ENCODE measurements around the gene CTAG2.
"Not testable (repeated sequence)": the region's sequence is repeated elsewhere in the genome, so short reads cannot be mapped to it uniquely, and the experiment has no call there.

The CTAG2 gene

GRCh38 chrX:154645745-154646378 is 7.5 kb downstream of the CTAG2 start:
- not testable (repeated sequence) for DNase-seq

- not testable (repeated sequence) for DNase-seq
Measured at GRCh38 chrX:154643708-154644107, 9.7 kb downstream of the CTAG2 start.

GRCh38 chrX:154641740-154642139 is 11.6 kb downstream of the CTAG2 start:
- DNase-seq, result not testable (repeated sequence)

GRCh38 chrX:154633661-154634060 is 19.7 kb downstream of the CTAG2 start:
- DNase-seq, result not testable (repeated sequence)

GRCh38 chrX:154630949-154631348 is 22.4 kb downstream of the CTAG2 start:
- DNase-seq, result not testable (repeated sequence)

- not testable (repeated sequence) for DNase-seq
Measured at GRCh38 chrX:154628960-154629359, 24.4 kb downstream of the CTAG2 start.

GRCh38 chrX:154620767-154621414 is 32.5 kb downstream of the CTAG2 start:
- DNase-seq, result not testable (repeated sequence)

GRCh38 chrX:154619182-154619581 is 34.2 kb downstream of the CTAG2 start, which contains the start of gene CTAG1B:
Gene CTAG1B (minus strand): TSS chrX:154619282. CDS start chrX:154619218, 64 bp downstream.
- DNase-seq, result not testable (repeated sequence)

- not testable (repeated sequence) for DNase-seq
Measured at GRCh38 chrX:154613586-154613985, 39.8 kb downstream of the CTAG2 start.

- not testable (repeated sequence) for DNase-seq
Measured at GRCh38 chrX:154611146-154611545, 42.2 kb downstream of the CTAG2 start.

GRCh38 chrX:154608823-154609222 is 44.6 kb downstream of the CTAG2 start:
- DNase-seq, result not testable (repeated sequence)

- DNase-seq, result not testable (repeated sequence)
Measured at GRCh38 chrX:154607976-154608375, 45.4 kb downstream of the CTAG2 start.

GRCh38 chrX:154607370-154607769 is 46.0 kb downstream of the CTAG2 start:
- no peak for DNase-seq

- DNase-seq, result no peak
Measured at GRCh38 chrX:154605566-154605965, 47.8 kb downstream of the CTAG2 start.

- DNase-seq, result no peak
Measured at GRCh38 chrX:154603438-154604430, 49.6 kb downstream of the CTAG2 start.

- no peak for DNase-seq
Measured at GRCh38 chrX:154602766-154603437, 50.5 kb downstream of the CTAG2 start.

- no peak for DNase-seq
Measured at GRCh38 chrX:154602226-154602625, 51.2 kb downstream of the CTAG2 start.
